ENCODE data around the gene FTCDNL1.

DNA sequence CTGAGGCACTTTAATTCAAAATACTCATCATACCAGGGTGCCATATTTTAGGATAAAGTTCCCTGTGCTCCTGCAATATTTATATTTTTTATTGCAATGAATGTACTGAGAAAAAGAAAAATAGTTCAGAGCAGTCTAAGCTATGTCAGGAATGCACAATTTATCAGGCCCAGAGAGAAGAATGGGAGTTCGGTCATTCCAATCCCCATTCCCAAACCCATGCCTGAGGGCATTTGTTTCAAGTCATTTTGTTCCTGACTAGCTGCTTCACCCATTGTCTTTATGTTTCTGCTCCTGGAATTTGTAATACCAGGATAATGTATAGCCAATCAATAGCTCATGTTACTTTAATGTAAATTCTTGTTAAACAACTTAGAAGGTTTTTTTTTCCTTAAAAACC is 24.4 kb upstream of the FTCDNL1 start:
- TF ChIP-seq, protein P1, sequence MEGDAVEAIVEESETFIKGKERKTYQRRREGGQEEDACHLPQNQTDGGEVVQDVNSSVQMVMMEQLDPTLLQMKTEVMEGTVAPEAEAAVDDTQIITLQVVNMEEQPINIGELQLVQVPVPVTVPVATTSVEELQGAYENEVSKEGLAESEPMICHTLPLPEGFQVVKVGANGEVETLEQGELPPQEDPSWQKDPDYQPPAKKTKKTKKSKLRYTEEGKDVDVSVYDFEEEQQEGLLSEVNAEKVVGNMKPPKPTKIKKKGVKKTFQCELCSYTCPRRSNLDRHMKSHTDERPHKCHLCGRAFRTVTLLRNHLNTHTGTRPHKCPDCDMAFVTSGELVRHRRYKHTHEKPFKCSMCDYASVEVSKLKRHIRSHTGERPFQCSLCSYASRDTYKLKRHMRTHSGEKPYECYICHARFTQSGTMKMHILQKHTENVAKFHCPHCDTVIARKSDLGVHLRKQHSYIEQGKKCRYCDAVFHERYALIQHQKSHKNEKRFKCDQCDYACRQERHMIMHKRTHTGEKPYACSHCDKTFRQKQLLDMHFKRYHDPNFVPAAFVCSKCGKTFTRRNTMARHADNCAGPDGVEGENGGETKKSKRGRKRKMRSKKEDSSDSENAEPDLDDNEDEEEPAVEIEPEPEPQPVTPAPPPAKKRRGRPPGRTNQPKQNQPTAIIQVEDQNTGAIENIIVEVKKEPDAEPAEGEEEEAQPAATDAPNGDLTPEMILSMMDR (IDR thresholded peaks at IDR 0.05), result no peak
- no peak for TF ChIP-seq EZH2 (IDR thresholded peaks at IDR 0.05; ENCODE audit: borderline replicate concordance, insufficient read depth, low read depth, low read length, poor library complexity, severe bottlenecking)
